H9 (cell line): ENCODE data around the gene EYA4. TPM values are rescaled to one million over a fixed set of nuclear protein-coding genes. Genes with fewer than 3 reads are reported as not detected.

Source experiments
- DNase-seq: peaks from one replicate; pipeline ENCODE4 v3.0.0-alpha.2; 2017
- H2AFZ ChIP-seq: one replicate; pipeline ENCODE4 v1.6.1; 2013; ENCODE audit warnings: mild to moderate bottlenecking, low read length, control low read depth, moderate library complexity
- H2AK5ac ChIP-seq: 2 replicates; pipeline ENCODE4 v1.6.1; 2013; ENCODE audit warnings: low read length, control low read depth, mixed read lengths; ENCODE audit not compliant: insufficient read length
- H2BK120ac ChIP-seq: one replicate; pipeline ENCODE4 v1.6.1; 2013; ENCODE audit warnings: low read depth, mild to moderate bottlenecking, low read length, control low read depth, inconsistent platforms; ENCODE audit not compliant: poor library complexity, severe bottlenecking
- H2BK12ac ChIP-seq: 2 replicates; pipeline ENCODE4 v1.6.1; 2013; ENCODE audit warnings: low read length, control low read depth, mixed read lengths, low read depth; ENCODE audit not compliant: insufficient read length
- H2BK15ac ChIP-seq: 2 replicates; pipeline ENCODE4 v1.6.1; 2013; ENCODE audit warnings: low read depth, low read length, control low read depth
- H2BK20ac ChIP-seq: one replicate; pipeline ENCODE4 v1.6.1; 2013; ENCODE audit warnings: low read depth, mild to moderate bottlenecking, low read length, control low read depth, inconsistent platforms; ENCODE audit not compliant: poor library complexity, severe bottlenecking
- H2BK5ac ChIP-seq: 2 replicates; pipeline ENCODE4 v1.6.1; 2013; ENCODE audit warnings: low read length, control low read depth, mixed read lengths; ENCODE audit not compliant: insufficient read length
- H3K14ac ChIP-seq: 2 replicates; pipeline ENCODE4 v1.6.1; 2013; ENCODE audit warnings: low read length, control low read depth; ENCODE audit not compliant: insufficient read depth
- H3K18ac ChIP-seq: 2 replicates; pipeline ENCODE4 v1.6.1; 2013; ENCODE audit warnings: low read depth, mild to moderate bottlenecking, mixed read lengths, low read length, control low read depth; ENCODE audit not compliant: insufficient read length
- H3K23ac ChIP-seq: 2 replicates; pipeline ENCODE4 v1.6.1; 2013; ENCODE audit warnings: low read length, control low read depth, mixed read lengths, low read depth; ENCODE audit not compliant: insufficient read length
- H3K23me2 ChIP-seq: 2 replicates; pipeline ENCODE4 v1.6.1; 2013; ENCODE audit warnings: low read depth, mild to moderate bottlenecking, mixed read lengths, low read length, control low read depth; ENCODE audit not compliant: insufficient read length, poor library complexity, severe bottlenecking
- H3K27ac ChIP-seq: 2 replicates; pipeline ENCODE4 v1.5.1; 2013; ENCODE audit warnings: low read length, control low read depth, mixed read lengths, low read depth; ENCODE audit not compliant: insufficient read length
- H3K27me3 ChIP-seq: 2 replicates; pipeline ENCODE4 v1.6.1; 2013; ENCODE audit warnings: low read length, control low read depth, inconsistent platforms; ENCODE audit not compliant: insufficient read depth
- H3K4ac ChIP-seq: 2 replicates; pipeline ENCODE4 v1.6.1; 2013; ENCODE audit warnings: low read depth, mild to moderate bottlenecking, control low read depth, inconsistent platforms, low read length, moderate library complexity
- H3K4me1 ChIP-seq: 2 replicates; pipeline ENCODE4 v1.6.1; 2013; ENCODE audit warnings: low read length, control low read depth, inconsistent platforms; ENCODE audit not compliant: insufficient read depth
- H3K4me2 ChIP-seq: 2 replicates; pipeline ENCODE4 v1.6.1; 2013; ENCODE audit warnings: low read length, control low read depth, mixed read lengths; ENCODE audit not compliant: insufficient read length, insufficient read depth
- H3K56ac ChIP-seq: 2 replicates; pipeline ENCODE4 v1.6.1; 2013; ENCODE audit warnings: low read depth, mild to moderate bottlenecking, mixed read lengths, low read length, control low read depth; ENCODE audit not compliant: insufficient read length
- H3K79me1 ChIP-seq: 2 replicates; pipeline ENCODE4 v1.6.1; 2013; ENCODE audit warnings: low read depth, mild to moderate bottlenecking, moderate library complexity, low read length, control low read depth, inconsistent platforms; ENCODE audit not compliant: insufficient read depth, poor library complexity, severe bottlenecking
- H3K79me2 ChIP-seq: 2 replicates; pipeline ENCODE4 v1.6.1; 2013; ENCODE audit warnings: low read length, control low read depth, inconsistent platforms; ENCODE audit not compliant: insufficient read depth
- H3K9ac ChIP-seq: 2 replicates; pipeline ENCODE4 v1.6.1; 2013; ENCODE audit warnings: low read length, control low read depth, mixed read lengths; ENCODE audit not compliant: insufficient read length; ENCODE audit errors: extremely low read depth
- H3K9me3 ChIP-seq: one replicate; pipeline ENCODE4 v1.6.1; 2013; ENCODE audit warnings: low read depth, low read length, inconsistent platforms; ENCODE audit not compliant: control insufficient read depth
- H3T11ph ChIP-seq: one replicate; pipeline ENCODE4 v1.6.1; 2013; ENCODE audit warnings: mild to moderate bottlenecking, low read length, control low read depth, inconsistent platforms
- H4K20me1 ChIP-seq: one replicate; pipeline ENCODE4 v1.6.1; 2013; ENCODE audit not compliant: control insufficient read depth, insufficient read length, insufficient read depth
- H4K5ac ChIP-seq: 2 replicates; pipeline ENCODE4 v1.6.1; 2013; ENCODE audit warnings: low read depth, mild to moderate bottlenecking, mixed read lengths, low read length, control low read depth; ENCODE audit not compliant: insufficient read length
- H4K8ac ChIP-seq: replicated peaks from 2 replicates; pipeline ENCODE4 v1.6.1; 2013; ENCODE audit warnings: low read length, control low read depth, mixed read lengths, low read depth; ENCODE audit not compliant: insufficient read length
- H4K91ac ChIP-seq: 2 replicates; pipeline ENCODE4 v1.6.1; 2013; ENCODE audit warnings: low read depth, mild to moderate bottlenecking, moderate library complexity, mixed read lengths, low read length, control low read depth; ENCODE audit not compliant: insufficient read length
- H3K27ac Mint-ChIP-seq, 3 experiments: 2 replicates in 2 of 3; 3 replicates in 1 of 3; pipeline ENCODE4 v1.8.0; 2020 to 2021; ENCODE audit warnings: mixed read lengths in 3 of 3, mild to moderate bottlenecking in 1 of 3, moderate library complexity in 1 of 3
- H3K27me3 Mint-ChIP-seq: 2 replicates; pipeline ENCODE4 v1.8.0; 2021; ENCODE audit warnings: low read depth, mild to moderate bottlenecking, moderate library complexity, mixed read lengths
- H3K36me3 Mint-ChIP-seq, 3 experiments: 2 replicates in 2 of 3; 3 replicates in 1 of 3; pipeline ENCODE4 v1.8.0; 2020 to 2021; ENCODE audit warnings: low read depth in 3 of 3, mixed read lengths in 3 of 3; ENCODE audit not compliant: insufficient read depth in 1 of 3
- H3K4me1 Mint-ChIP-seq, 2 experiments: 2 replicates each; pipeline ENCODE4 v1.8.0; 2020; ENCODE audit warnings: mixed read lengths in 2 of 2
- H3K4me3 Mint-ChIP-seq, 2 experiments: 2 replicates in 1 of 2; 3 replicates in 1 of 2; pipeline ENCODE4 v1.8.0; 2020 to 2021; ENCODE audit warnings: mild to moderate bottlenecking in 2 of 2, mixed read lengths in 2 of 2, moderate library complexity in 1 of 2
- H3K9me3 Mint-ChIP-seq, 2 experiments: 2 replicates in 1 of 2; 3 replicates in 1 of 2; pipeline ENCODE4 v1.8.0; 2020; ENCODE audit warnings: mild to moderate bottlenecking in 2 of 2, mixed read lengths in 2 of 2, moderate library complexity in 1 of 2
- WGBS: extraction: QIAGEN DNeasy Blood & Tissue Kit; methylation state at CpG from one replicate; pipeline ENCODE4 v1.1.7; 2013; ENCODE audit warnings: missing lambda C conversion rate, low lambda C conversion rate, mixed read lengths; ENCODE audit not compliant: insufficient read length; ENCODE audit errors: extremely low coverage; 5-methylcytosine and 5-hydroxymethylcytosine counted together
- total RNA-seq: library from RNA; stranded (reverse); gene quantifications from 2 replicates; pipeline ENCODE4 v1.2.1, GENCODE V29; 2021
- TF ChIP-seq, protein P1 (sequence below): fragments of 200-600 bp; sonication (generic); conservative IDR thresholded peaks from 3 replicates; pipeline ENCODE4 v1.8.0; 2021; ENCODE audit warnings: antibody characterized with exemption, mild to moderate bottlenecking

The EYA4 gene
- total RNA-seq, 1 experiment from 2014 or later: 0.26 TPM

DNA sequence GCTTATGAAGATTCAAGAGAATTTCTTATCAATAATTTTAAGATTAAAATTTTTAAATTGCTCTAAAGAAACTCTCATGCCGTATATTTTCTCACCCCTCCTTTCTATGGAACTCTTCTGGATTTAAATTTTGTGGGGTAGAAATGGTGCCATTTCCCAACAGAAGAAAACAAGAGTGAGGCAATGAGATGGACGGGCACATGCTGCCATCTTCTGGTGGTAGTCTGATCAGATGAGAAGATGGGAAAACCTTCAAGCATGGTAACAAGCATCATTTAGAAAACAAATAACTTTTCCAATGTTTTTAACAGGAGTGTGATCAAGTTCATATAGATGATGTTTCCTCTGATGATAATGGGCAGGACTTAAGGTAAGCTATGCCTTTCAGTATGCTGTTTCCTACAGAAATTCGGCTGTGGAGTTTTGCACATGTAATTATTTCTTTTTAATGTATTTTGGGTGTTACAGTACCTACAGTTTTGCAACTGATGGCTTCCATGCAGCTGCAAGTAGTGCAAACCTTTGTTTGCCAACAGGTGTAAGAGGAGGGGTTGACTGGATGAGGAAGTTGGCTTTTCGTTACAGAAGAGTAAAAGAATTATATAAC, 271.4 kb downstream of the EYA4 start:
- no peaks in the 10 kb centered on the region for H4K20me1 ChIP-seq
- H3K27me3 Mint-ChIP-seq: no peaks in the 10 kb centered on the region
- no peak overlapping the region for H3K4me3 Mint-ChIP-seq
- H3T11ph ChIP-seq: no peak overlapping the region
- no peak overlapping the region for H2BK12ac ChIP-seq
- H4K8ac ChIP-seq: no peak overlapping the region
- no peak overlapping the region for H2BK15ac ChIP-seq
- no peak overlapping the region for H2AK5ac ChIP-seq
- H3K4me2 ChIP-seq: no peak overlapping the region
- H3K27ac Mint-ChIP-seq: no peak overlapping the region; a peak in 1 of 7 replicates
- no peak overlapping the region for H3K4ac ChIP-seq
- WGBS: no CpG with 5 or more reads among the region's 4 CpGs
- H3K23me2 ChIP-seq: no peaks in the 10 kb centered on the region
- no peaks in the 10 kb centered on the region for H3K36me3 Mint-ChIP-seq
- no peaks in the 10 kb centered on the region for H3K27me3 ChIP-seq
- H2BK20ac ChIP-seq: no peak overlapping the region
- no peak overlapping the region for H3K14ac ChIP-seq
- no peak overlapping the region for H2BK5ac ChIP-seq
- no peaks in the 10 kb centered on the region for H3K79me2 ChIP-seq
- H3K4me1 Mint-ChIP-seq: peaks cover 0 to 3% of the 10 kb centered on the region in 2 experiments; a peak in 1 of 4 replicates
- H3K9me3 Mint-ChIP-seq: no peaks in the 10 kb centered on the region; a peak in 1 of 5 replicates
- TF ChIP-seq, protein P1, sequence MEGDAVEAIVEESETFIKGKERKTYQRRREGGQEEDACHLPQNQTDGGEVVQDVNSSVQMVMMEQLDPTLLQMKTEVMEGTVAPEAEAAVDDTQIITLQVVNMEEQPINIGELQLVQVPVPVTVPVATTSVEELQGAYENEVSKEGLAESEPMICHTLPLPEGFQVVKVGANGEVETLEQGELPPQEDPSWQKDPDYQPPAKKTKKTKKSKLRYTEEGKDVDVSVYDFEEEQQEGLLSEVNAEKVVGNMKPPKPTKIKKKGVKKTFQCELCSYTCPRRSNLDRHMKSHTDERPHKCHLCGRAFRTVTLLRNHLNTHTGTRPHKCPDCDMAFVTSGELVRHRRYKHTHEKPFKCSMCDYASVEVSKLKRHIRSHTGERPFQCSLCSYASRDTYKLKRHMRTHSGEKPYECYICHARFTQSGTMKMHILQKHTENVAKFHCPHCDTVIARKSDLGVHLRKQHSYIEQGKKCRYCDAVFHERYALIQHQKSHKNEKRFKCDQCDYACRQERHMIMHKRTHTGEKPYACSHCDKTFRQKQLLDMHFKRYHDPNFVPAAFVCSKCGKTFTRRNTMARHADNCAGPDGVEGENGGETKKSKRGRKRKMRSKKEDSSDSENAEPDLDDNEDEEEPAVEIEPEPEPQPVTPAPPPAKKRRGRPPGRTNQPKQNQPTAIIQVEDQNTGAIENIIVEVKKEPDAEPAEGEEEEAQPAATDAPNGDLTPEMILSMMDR: peak; percentile 86
- no peak overlapping the region for H3K9ac ChIP-seq
- no peak overlapping the region for H3K23ac ChIP-seq
- no peaks in the 10 kb centered on the region for H3K79me1 ChIP-seq
- H4K91ac ChIP-seq: no peak overlapping the region
- H3K27ac ChIP-seq: no peak overlapping the region
- H3K9me3 ChIP-seq: no peaks in the 10 kb centered on the region
- H3K18ac ChIP-seq: no peak overlapping the region
- no peak overlapping the region for H4K5ac ChIP-seq
- DNase-seq: peak; percentile 39
- no peak overlapping the region for H3K56ac ChIP-seq
- no peak overlapping the region for H2BK120ac ChIP-seq
- H3K4me1 ChIP-seq: no peaks in the 10 kb centered on the region
- H2AFZ ChIP-seq: no peak overlapping the region
